ENCODE measurements around the gene BRIX1. TPM values are rescaled to one million over a fixed set of nuclear protein-coding genes. Genes with fewer than 3 reads are reported as not detected.

Gene BRIX1, protein sequence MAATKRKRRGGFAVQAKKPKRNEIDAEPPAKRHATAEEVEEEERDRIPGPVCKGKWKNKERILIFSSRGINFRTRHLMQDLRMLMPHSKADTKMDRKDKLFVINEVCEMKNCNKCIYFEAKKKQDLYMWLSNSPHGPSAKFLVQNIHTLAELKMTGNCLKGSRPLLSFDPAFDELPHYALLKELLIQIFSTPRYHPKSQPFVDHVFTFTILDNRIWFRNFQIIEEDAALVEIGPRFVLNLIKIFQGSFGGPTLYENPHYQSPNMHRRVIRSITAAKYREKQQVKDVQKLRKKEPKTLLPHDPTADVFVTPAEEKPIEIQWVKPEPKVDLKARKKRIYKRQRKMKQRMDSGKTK
- total RNA-seq = 17.0 and 21.8 TPM in 2 replicates

DNA sequence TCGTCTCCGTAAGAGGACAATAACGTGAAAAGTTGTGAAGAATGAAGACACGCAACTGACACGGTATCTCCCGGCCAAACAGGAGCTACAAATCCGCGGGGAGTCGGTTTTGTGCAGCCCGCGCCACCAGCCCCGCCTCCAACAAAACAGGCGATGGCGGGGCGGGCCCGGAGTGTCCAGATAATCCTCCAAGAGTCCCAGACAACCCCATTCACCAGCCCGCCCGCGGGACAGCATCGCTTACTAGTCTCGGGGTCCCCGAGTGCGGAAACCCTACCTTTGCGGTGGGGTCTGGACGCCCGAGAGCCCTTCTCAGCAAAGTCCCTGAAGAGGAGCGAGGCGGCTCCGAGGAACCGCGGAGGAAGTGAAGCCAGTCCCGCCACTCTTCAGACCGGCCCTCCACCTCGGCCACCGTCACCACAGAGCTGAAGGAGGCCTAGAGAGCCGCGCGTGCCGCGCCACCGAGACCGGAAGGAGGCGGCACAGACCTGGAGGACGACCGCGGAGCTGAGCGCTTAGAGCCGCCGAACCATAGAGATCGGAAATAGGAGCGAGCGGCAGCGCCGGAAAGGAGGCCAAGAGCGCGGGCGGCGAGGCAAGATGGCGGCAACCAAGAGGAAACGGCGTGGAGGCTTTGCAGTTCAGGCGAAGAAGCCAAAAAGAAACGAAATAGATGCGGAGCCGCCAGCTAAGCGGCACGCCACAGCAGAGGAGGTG lies at the start of gene BRIX1, which contains the start of gene RAD1:
Gene BRIX1 (plus strand): TSS at position 573 of the 717 bp plus-strand sequence. CDS start 28 bp downstream, at position 601.
Gene RAD1 (minus strand): TSS at position 366 of the 717 bp plus-strand sequence. CDS start 612 bp downstream, outside the sequence.
- peak; percentile 97 to 98 for DNase-seq (ENCODE audit: low read depth in 2 of 2)

- DNase-seq (ENCODE audit: low read depth in 2 of 2) = no peak
Measured at GRCh38 chr5:34866989-34867471, 48.5 kb upstream of the BRIX1 start.

DNA sequence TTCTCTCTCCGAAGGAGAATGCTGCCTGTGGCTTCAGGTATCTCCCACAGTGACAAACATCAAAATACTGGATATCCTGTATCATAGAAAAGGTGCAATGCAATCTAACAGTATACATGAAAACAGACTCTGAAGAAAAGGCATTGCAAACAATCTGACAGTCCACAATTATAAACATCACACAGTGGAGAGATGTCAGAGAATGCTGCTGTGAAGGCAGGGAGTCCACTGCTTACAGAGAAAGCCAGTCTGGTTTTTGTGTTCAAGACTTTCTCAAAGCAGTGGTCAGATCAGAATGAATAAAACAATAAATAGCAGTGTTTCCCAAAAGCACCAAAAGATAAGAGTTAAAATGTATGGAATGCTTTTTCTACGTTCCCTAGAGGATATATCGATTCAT lies 47.9 kb upstream of the BRIX1 start:
- DNase-seq (ENCODE audit: low read depth in 2 of 2) = no peak

GRCh38 chr5:34868791-34869190 lies 46.7 kb upstream of the BRIX1 start:
- no peak for DNase-seq (ENCODE audit: low read depth in 2 of 2)

- DNase-seq (ENCODE audit: low read depth in 2 of 2) = no peak
Measured at GRCh38 chr5:34869256-34869655, 46.3 kb upstream of the BRIX1 start.

DNA sequence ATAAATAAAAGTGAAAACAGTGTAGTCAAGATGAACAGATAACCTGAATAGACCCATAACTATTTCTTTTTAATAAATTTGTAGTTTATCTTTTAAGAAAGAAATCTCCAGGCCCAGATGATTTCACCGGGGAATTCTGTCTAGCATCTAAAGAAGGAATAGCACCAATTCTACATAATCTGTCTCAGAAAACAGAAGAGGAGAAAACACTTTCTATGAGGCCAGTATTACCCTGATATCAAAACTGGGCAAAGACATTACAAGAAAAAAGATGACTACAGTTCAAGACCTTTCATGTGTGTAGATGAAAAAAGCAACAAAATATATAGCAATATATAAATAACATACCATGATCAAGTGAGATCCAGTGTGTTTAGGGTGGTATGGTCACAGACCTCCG lies 45.1 kb upstream of the BRIX1 start:
- DNase-seq (ENCODE audit: low read depth in 2 of 2) = no peak

GRCh38 chr5:34876275-34876674 lies 39.2 kb upstream of the BRIX1 start:
- no peak for DNase-seq (ENCODE audit: low read depth in 2 of 2)

DNA sequence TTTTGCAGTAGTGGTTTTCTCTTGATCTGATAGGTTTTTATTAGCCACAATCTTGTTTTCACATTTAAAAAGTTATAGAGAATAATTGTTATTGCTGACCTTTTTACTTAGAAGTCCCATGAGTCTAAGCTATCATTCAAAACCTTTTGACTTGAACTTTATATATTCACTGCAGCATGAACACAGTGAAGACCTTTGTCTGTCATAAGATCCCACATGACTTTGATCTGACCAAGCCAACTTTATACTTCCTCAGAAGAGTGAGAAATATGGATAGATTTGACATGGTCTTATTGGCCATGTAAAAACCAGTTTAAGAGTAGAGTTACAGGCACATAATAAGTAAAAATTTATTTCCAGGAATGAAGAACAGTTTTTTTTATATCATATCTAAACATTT lies 34.3 kb upstream of the BRIX1 start:
- no peak for DNase-seq (ENCODE audit: low read depth in 2 of 2)

DNA sequence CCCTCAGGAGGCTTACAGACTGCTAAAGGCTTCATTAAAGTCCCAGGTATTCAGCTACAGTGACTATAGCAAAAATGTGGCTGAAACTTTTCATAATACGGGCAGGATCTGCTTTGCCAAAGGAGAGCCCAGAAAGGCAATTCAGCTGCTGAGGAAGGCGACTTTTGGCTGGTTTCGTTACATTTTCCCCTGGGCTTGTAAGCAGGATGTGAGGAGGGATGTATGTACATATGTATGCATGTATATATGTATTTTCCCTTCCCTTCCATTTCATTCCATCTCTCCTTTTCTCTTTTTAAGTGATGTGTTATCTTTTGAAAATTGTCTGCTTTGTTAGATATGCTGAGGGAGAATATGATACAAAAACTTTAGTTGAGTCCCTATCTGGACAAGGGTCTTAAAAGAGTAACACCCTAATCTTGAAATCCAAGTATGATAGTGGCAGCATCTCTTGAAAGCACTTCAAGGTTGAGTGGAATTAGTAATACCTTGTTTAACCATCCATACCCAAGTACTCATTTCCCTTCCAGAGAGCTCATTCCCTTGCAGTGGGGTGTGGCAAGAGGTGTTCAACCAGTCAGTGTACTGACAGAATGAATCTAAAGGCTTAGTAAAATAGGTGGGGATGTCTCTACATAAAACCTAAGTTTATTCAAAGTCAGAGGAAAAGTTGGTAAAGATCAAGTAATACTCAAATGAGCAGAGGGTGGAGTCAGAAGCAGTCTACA lies 29.0 kb upstream of the BRIX1 start:
- no peak for DNase-seq (ENCODE audit: low read depth in 2 of 2)

DNA sequence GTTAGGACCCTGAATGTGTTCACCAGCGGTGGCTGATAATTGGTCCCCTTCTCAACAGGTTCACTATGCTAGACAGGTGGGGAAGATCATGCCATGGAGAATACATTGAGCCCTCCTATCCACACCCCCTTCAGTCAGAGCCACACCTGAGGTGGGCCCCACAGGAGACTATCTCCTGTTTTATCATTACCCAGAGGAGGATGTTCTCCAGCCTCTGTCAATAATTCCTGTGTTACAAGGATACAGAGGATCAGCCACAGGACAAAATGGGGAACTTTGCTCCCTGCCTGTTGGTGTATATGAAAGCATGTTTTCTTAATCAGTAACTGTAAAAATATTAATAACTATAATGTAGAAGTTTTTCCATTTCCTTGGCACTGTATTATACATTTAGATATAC lies 26.1 kb upstream of the BRIX1 start:
- DNase-seq (ENCODE audit: low read depth in 2 of 2) = no peak

- DNase-seq (ENCODE audit: low read depth in 2 of 2) = no peak
Measured at GRCh38 chr5:34891981-34892380, 23.5 kb upstream of the BRIX1 start.

- no peak for DNase-seq (ENCODE audit: low read depth in 2 of 2)
Measured at GRCh38 chr5:34892414-34892813, 23.1 kb upstream of the BRIX1 start.

DNA sequence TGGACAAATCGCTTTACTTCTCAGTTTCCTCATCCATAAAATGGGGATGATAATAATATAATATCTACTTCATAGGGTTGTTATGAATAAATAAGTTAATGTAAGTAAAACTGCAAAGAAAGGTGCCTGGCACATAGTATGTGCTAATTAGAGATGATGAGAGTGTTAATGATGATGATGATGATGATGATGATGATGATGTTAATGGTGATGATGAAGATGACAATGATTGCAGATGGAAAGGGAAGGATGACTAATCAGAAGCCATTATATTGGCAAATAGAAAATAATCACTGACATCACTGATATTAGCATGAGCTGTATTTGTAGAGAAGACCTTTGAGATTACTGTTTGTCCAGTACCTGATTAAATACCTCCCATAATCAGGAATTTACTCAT lies 20.8 kb upstream of the BRIX1 start:
- no peak for DNase-seq (ENCODE audit: low read depth in 2 of 2)

GRCh38 chr5:34895641-34896419 lies 19.7 kb upstream of the BRIX1 start:
- no peak for DNase-seq (ENCODE audit: low read depth in 2 of 2)

- DNase-seq (ENCODE audit: low read depth in 2 of 2) = no peak
Measured at GRCh38 chr5:34897646-34898045, 17.9 kb upstream of the BRIX1 start.

GRCh38 chr5:34898258-34898895 lies 17.1 kb upstream of the BRIX1 start:
- DNase-seq (ENCODE audit: low read depth in 2 of 2) = peak; percentile 79 to 86

DNA sequence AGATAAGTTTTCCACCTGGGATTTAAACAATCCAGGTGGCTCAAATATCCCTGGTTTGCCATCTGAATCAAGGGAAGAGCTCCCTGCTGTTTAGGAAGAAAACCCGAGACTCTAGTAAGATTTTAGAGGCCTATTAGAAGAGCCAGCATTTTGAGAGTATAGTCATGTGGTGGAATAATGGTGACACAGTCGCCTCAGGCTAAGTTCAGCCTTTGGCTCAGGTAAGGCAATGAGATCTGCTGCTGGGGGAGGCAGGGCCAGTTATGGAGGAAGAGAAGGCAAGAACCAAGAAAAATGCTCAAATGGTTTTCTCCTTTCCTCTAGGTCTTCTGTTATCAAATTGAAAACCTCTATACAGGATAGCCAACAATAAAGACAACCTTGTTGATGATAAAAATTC lies 16.4 kb upstream of the BRIX1 start:
- no peak for DNase-seq (ENCODE audit: low read depth in 2 of 2)

DNA sequence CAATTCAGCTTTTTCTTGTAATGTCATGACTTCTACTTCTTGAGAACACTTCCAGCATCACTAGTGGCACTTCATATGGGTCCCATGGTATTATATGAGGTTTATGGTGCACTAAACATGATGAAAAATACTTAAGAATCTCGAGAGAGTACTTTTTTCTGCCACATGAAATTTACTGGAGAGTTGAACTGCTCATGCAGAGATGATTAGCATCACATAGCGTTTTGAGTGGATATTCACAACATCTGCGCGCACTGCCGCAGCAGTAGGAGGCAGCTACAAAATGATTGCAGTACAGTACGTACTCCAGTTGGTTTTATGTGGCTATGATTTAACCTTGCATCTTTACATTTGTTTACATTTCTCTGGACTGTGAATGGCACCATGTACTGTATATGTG lies 14.9 kb upstream of the BRIX1 start:
- no peak for DNase-seq (ENCODE audit: low read depth in 2 of 2)

- DNase-seq (ENCODE audit: low read depth in 2 of 2) = no peak
Measured at GRCh38 chr5:34903260-34903659, 12.3 kb upstream of the BRIX1 start.

- DNase-seq (ENCODE audit: low read depth in 2 of 2) = peak; percentile 26 to 50
Measured at GRCh38 chr5:34905564-34905963, 9.9 kb upstream of the BRIX1 start.

GRCh38 chr5:34913072-34913471 lies 2.4 kb upstream of the BRIX1 start:
- DNase-seq (ENCODE audit: low read depth in 2 of 2) = no peak
